Subcutaneous preadipocyte (primary cell): ENCODE results near the gene STARD6. TPM values are rescaled to one million over a fixed set of nuclear protein-coding genes. Genes with fewer than 3 reads are reported as not detected.

Experiments used
- small RNA-seq: library from RNA; depleted of rRNA; stranded (forward); fragments of <200 nt; gene quantifications from one replicate; pipeline ENCODE3, GENCODE V24; 2012
- total RNA-seq: library from RNA; depleted of rRNA; stranded (reverse); fragments of >200 nt; gene quantifications from 2 replicates; pipeline ENCODE4 v1.2.3, GENCODE V29; 2012

The STARD6 gene
- total RNA-seq, result under 0.01 TPM in 1 of 2 replicates, not detected in the other

DNA sequence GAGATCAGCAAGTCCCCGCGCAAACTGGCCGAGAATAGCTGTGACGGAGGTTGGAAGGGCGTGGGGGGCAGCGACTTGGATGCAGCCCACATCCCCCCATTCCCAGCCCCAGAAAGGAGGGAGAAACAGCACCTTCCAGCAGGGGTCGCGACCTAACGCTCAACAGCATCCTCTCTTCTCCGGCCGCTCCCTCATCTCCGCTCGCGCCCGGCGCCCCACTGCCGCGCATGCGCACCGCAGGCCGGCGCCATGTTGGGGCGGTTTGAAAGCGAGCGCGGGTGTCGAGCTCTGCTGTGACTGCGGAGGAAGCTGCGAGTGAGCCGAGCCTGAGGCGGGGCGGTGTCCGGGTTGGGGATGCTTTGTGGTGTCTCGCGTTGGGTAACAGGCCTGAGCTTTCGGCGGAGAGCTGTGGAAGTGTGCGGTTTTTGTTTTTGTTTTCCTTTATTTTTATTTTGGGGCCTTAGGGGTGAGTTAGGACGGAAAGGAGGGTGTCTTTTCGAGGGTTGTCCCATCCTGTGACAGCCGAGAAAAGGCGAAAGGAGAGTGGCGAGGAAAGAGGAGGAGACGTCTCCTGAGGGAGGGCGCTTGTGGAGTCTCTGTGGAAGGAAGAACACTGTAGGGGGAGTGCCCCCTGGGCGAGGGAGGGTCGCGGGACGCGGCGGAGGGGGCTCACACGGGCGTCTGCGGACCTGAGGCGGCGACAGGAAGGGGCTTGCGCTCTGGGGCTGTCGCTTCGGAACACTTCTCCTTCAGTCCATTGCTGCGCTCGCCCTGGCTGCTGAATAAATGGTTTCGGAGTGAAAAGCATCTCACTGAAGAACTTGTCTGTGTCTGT, at the start of gene STARD6, which contains the start of gene C18orf54:
Gene STARD6, minus strand, starts transcription at position 199 of the 835 bp plus-strand sequence. CDS start 3,285 bp downstream, outside the sequence.
Gene C18orf54, plus strand, starts transcription at position 247 of the 835 bp plus-strand sequence. CDS start 2,667 bp downstream, outside the sequence.

Small RNAs within 50 kb of the gene (small RNA-seq; reads per million reads assigned to genes)
- 0.11 reads per million for gene SNRPGP2

Other genes starting within 250 kb of the STARD6 start
- gene MBD2, start 133.2 kb downstream of the STARD6 start, total RNA-seq, result 23.9 and 24.4 TPM in 2 replicates
- gene POLI, start 88.3 kb downstream of the STARD6 start, total RNA-seq, result 15.1 and 20.3 TPM in 2 replicates
- gene C18orf54, start within 50 bp of the STARD6 start, total RNA-seq, result 3.7 and 5.3 TPM in 2 replicates
- gene DYNAP, start 233.4 kb upstream of the STARD6 start, total RNA-seq, result 0.20 TPM in 1 of 2 replicates, not detected in the other